ENCODE results near the gene TBC1D9.

GRCh38 chr4:140575489-140575888, 180.7 kb downstream of the TBC1D9 start:
- TF ChIP-seq POLR2A (IDR thresholded peaks at IDR 0.05) (no peak), CTCF (IDR thresholded peaks at IDR 0.05) (no peak)
